Measurements from ENCODE around the gene RTKN. TPM values are rescaled to one million over a fixed set of nuclear protein-coding genes. Genes with fewer than 3 reads are reported as not detected.

Gene RTKN
- total and polyA plus RNA-seq, 2 of the 13 experiments (the other 11 are each of a cell fraction or from before 2014, with no cell fraction given), result 159 to 166 TPM

- TF ChIP-seq POGK (CRISPR knock-in tag; conservative IDR thresholded peaks at IDR 0.05) (no peak; the same call in 1 of the 2 replicates), ZBTB25 (CRISPR knock-in tag; IDR thresholded peaks at IDR 0.05) (no peak; the same call in 1 of the 2 replicates), YEATS4 (CRISPR knock-in tag; IDR thresholded peaks at IDR 0.05; ENCODE audit: borderline replicate concordance) (peak; percentile 82), ZNF496 (CRISPR knock-in tag; IDR thresholded peaks at IDR 0.05; ENCODE audit: insufficient replicate concordance) (no peak), THRA (CRISPR knock-in tag; IDR thresholded peaks at IDR 0.05; ENCODE audit: borderline replicate concordance) (no peak; the same call in 1 of the 2 replicates), PHF5A (CRISPR knock-in tag; IDR thresholded peaks at IDR 0.05; ENCODE audit: low read depth, unreplicated experiment) (peak; percentile 54), ZNF451 (CRISPR knock-in tag; IDR thresholded peaks at IDR 0.05) (peak; percentile 38; the same call in 1 of the 2 replicates), ZNF761 (CRISPR knock-in tag; conservative IDR thresholded peaks at IDR 0.05) (peak; percentile 70), ZNF24 (IDR thresholded peaks at IDR 0.05) (no peak), ZNF160 (CRISPR knock-in tag; IDR thresholded peaks at IDR 0.05) (no peak), ZNF260 (CRISPR knock-in tag; IDR thresholded peaks at IDR 0.05; ENCODE audit: borderline replicate concordance, low read depth) (no peak), RBM39 (IDR thresholded peaks at IDR 0.05; ENCODE audit: low read depth, low read length, poor library complexity, severe bottlenecking) (peak; percentile 73), ZFP62 (CRISPR knock-in tag; IDR thresholded peaks at IDR 0.05) (no peak), ZNF232 (CRISPR knock-in tag; IDR thresholded peaks at IDR 0.05; ENCODE audit: borderline replicate concordance) (peak; percentile 71), ZSCAN30 (CRISPR knock-in tag; IDR thresholded peaks at IDR 0.05) (0 out of 2 replicates have a peak, but pooled peaks have one; percentile 36), SMC3 (IDR thresholded peaks at IDR 0.05; ENCODE audit: low read length) (no peak), FOXA1 (IDR thresholded peaks at IDR 0.05) (no peak), FOXA1 (CRISPR knock-in tag; IDR thresholded peaks at IDR 0.05) (peak; percentile 37; the same call in 1 of the 2 replicates)
- TF ChIP-seq, protein P1, sequence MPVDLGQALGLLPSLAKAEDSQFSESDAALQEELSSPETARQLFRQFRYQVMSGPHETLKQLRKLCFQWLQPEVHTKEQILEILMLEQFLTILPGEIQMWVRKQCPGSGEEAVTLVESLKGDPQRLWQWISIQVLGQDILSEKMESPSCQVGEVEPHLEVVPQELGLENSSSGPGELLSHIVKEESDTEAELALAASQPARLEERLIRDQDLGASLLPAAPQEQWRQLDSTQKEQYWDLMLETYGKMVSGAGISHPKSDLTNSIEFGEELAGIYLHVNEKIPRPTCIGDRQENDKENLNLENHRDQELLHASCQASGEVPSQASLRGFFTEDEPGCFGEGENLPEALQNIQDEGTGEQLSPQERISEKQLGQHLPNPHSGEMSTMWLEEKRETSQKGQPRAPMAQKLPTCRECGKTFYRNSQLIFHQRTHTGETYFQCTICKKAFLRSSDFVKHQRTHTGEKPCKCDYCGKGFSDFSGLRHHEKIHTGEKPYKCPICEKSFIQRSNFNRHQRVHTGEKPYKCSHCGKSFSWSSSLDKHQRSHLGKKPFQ (CRISPR knock-in tag; IDR thresholded peaks at IDR 0.05; ENCODE audit: insufficient replicate concordance), result peak; percentile 65
- TF ChIP-seq, protein P2, sequence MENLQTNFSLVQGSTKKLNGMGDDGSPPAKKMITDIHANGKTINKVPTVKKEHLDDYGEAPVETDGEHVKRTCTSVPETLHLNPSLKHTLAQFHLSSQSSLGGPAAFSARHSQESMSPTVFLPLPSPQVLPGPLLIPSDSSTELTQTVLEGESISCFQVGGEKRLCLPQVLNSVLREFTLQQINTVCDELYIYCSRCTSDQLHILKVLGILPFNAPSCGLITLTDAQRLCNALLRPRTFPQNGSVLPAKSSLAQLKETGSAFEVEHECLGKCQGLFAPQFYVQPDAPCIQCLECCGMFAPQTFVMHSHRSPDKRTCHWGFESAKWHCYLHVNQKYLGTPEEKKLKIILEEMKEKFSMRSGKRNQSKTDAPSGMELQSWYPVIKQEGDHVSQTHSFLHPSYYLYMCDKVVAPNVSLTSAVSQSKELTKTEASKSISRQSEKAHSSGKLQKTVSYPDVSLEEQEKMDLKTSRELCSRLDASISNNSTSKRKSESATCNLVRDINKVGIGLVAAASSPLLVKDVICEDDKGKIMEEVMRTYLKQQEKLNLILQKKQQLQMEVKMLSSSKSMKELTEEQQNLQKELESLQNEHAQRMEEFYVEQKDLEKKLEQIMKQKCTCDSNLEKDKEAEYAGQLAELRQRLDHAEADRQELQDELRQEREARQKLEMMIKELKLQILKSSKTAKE (CRISPR knock-in tag; IDR thresholded peaks at IDR 0.05; ENCODE audit: borderline replicate concordance), result peak; percentile 48
- TF ChIP-seq, protein P3, sequence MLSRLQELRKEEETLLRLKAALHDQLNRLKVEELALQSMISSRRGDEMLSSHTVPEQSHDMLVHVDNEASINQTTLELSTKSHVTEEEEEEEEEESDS (CRISPR knock-in tag; IDR thresholded peaks at IDR 0.05; ENCODE audit: borderline replicate concordance), result 0 out of 2 replicates have a peak, but pooled peaks have one; percentile 35
These were observed 15.9 kb upstream of the RTKN start (continued) for GRCh38 chr2:74457549-74458131.
